ENCODE data around the gene NUP210L. TPM values are rescaled to one million over a fixed set of nuclear protein-coding genes. Genes with fewer than 3 reads are reported as not detected.

The NUP210L gene
- total and polyA plus RNA-seq, 2 of the 13 experiments (the other 11 are each of a cell fraction or from before 2014, with no cell fraction given), result not detected

DNA sequence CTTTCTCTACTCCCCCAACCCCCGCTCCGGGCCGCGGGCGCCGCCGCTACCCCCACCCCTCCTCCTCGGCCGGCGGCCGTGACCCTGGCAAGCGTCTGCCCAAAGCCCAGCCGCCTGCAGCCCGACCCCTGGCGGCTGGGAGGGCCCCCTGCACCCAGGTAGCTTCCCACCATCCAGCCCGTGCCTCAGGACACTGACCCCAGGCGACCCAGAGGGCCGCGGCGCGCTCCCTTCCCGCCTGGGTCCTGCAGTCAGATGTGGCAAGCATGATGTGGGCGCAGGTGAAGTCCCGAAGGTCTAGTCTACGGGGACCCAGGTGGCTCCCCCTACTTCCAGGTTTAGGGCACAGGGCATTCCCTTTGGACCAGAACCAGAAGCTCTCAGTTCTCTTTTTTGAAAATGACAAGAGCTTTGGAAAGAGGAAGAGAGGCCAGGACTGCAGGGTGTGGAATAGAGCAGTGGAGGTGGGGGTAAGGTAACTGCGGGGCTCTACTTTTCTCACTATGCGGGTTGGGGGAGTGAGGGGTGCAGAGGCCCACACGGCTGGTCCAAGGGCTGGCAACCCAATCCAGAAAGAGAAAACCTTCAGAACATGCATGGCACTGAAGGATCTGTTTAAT is 208.1 kb downstream of the NUP210L start, which contains the start of gene DENND4B (continued):
- no peak for TF ChIP-seq ZNF569 (CRISPR knock-in tag; IDR thresholded peaks at IDR 0.05; ENCODE audit: borderline replicate concordance)
- TF ChIP-seq DR1 (CRISPR knock-in tag; IDR thresholded peaks at IDR 0.05), result no peak
- no peak for TF ChIP-seq ZNF672 (CRISPR knock-in tag; IDR thresholded peaks at IDR 0.05)
- 0 out of 2 replicates have a peak, but pooled peaks have one; percentile 30 for TF ChIP-seq ATF7-NPFF (CRISPR knock-in tag; IDR thresholded peaks at IDR 0.05; ENCODE audit: low read depth)
- 0 out of 2 replicates have a peak, but pooled peaks have one; percentile 41 for TF ChIP-seq BRD4 (CRISPR knock-in tag; IDR thresholded peaks at IDR 0.05)
- TF ChIP-seq SOX6 (IDR thresholded peaks at IDR 0.05), result no peak
- 0 out of 2 replicates have a peak, but pooled peaks have one; percentile 28 for TF ChIP-seq SOX6 (CRISPR knock-in tag; IDR thresholded peaks at IDR 0.05)
- TF ChIP-seq, protein P1, sequence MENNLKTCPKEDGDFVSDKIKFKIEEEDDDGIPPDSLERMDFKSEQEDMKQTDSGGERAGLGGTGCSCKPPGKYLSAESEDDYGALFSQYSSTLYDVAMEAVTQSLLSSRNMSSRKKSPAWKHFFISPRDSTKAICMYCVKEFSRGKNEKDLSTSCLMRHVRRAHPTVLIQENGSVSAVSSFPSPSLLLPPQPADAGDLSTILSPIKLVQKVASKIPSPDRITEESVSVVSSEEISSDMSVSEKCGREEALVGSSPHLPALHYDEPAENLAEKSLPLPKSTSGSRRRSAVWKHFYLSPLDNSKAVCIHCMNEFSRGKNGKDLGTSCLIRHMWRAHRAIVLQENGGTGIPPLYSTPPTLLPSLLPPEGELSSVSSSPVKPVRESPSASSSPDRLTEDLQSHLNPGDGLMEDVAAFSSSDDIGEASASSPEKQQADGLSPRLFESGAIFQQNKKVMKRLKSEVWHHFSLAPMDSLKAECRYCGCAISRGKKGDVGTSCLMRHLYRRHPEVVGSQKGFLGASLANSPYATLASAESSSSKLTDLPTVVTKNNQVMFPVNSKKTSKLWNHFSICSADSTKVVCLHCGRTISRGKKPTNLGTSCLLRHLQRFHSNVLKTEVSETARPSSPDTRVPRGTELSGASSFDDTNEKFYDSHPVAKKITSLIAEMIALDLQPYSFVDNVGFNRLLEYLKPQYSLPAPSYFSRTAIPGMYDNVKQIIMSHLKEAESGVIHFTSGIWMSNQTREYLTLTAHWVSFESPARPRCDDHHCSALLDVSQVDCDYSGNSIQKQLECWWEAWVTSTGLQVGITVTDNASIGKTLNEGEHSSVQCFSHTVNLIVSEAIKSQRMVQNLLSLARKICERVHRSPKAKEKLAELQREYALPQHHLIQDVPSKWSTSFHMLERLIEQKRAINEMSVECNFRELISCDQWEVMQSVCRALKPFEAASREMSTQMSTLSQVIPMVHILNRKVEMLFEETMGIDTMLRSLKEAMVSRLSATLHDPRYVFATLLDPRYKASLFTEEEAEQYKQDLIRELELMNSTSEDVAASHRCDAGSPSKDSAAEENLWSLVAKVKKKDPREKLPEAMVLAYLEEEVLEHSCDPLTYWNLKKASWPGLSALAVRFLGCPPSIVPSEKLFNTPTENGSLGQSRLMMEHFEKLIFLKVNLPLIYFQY (CRISPR knock-in tag; IDR thresholded peaks at IDR 0.05; ENCODE audit: borderline replicate concordance), result peak; percentile 57; the same call in 1 of the 2 replicates
- TF ChIP-seq ZNF337 (CRISPR knock-in tag; IDR thresholded peaks at IDR 0.05; ENCODE audit: borderline replicate concordance, low read depth), result no peak
- TF ChIP-seq TGIF2 (CRISPR knock-in tag; IDR thresholded peaks at IDR 0.05), result peak; percentile 91
- no peak for TF ChIP-seq TRIM24 (CRISPR knock-in tag; IDR thresholded peaks at IDR 0.05)
- TF ChIP-seq, protein P2, sequence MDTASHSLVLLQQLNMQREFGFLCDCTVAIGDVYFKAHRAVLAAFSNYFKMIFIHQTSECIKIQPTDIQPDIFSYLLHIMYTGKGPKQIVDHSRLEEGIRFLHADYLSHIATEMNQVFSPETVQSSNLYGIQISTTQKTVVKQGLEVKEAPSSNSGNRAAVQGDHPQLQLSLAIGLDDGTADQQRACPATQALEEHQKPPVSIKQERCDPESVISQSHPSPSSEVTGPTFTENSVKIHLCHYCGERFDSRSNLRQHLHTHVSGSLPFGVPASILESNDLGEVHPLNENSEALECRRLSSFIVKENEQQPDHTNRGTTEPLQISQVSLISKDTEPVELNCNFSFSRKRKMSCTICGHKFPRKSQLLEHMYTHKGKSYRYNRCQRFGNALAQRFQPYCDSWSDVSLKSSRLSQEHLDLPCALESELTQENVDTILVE (CRISPR knock-in tag; IDR thresholded peaks at IDR 0.05), result 0 out of 2 replicates have a peak, but pooled peaks have one; percentile 45
- peak; percentile 55; the same call in 1 of the 2 replicates for TF ChIP-seq SRF (IDR thresholded peaks at IDR 0.05; ENCODE audit: low read depth, low read length)
- TF ChIP-seq HOXA7 (CRISPR knock-in tag; IDR thresholded peaks at IDR 0.05), result peak; percentile 45; the same call in 1 of the 2 replicates
- TF ChIP-seq, protein P3, sequence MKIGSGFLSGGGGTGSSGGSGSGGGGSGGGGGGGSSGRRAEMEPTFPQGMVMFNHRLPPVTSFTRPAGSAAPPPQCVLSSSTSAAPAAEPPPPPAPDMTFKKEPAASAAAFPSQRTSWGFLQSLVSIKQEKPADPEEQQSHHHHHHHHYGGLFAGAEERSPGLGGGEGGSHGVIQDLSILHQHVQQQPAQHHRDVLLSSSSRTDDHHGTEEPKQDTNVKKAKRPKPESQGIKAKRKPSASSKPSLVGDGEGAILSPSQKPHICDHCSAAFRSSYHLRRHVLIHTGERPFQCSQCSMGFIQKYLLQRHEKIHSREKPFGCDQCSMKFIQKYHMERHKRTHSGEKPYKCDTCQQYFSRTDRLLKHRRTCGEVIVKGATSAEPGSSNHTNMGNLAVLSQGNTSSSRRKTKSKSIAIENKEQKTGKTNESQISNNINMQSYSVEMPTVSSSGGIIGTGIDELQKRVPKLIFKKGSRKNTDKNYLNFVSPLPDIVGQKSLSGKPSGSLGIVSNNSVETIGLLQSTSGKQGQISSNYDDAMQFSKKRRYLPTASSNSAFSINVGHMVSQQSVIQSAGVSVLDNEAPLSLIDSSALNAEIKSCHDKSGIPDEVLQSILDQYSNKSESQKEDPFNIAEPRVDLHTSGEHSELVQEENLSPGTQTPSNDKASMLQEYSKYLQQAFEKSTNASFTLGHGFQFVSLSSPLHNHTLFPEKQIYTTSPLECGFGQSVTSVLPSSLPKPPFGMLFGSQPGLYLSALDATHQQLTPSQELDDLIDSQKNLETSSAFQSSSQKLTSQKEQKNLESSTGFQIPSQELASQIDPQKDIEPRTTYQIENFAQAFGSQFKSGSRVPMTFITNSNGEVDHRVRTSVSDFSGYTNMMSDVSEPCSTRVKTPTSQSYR (CRISPR knock-in tag; IDR thresholded peaks at IDR 0.05; ENCODE audit: borderline replicate concordance), result peak; percentile 78; the same call in 1 of the 2 replicates
- TF ChIP-seq, protein P4, sequence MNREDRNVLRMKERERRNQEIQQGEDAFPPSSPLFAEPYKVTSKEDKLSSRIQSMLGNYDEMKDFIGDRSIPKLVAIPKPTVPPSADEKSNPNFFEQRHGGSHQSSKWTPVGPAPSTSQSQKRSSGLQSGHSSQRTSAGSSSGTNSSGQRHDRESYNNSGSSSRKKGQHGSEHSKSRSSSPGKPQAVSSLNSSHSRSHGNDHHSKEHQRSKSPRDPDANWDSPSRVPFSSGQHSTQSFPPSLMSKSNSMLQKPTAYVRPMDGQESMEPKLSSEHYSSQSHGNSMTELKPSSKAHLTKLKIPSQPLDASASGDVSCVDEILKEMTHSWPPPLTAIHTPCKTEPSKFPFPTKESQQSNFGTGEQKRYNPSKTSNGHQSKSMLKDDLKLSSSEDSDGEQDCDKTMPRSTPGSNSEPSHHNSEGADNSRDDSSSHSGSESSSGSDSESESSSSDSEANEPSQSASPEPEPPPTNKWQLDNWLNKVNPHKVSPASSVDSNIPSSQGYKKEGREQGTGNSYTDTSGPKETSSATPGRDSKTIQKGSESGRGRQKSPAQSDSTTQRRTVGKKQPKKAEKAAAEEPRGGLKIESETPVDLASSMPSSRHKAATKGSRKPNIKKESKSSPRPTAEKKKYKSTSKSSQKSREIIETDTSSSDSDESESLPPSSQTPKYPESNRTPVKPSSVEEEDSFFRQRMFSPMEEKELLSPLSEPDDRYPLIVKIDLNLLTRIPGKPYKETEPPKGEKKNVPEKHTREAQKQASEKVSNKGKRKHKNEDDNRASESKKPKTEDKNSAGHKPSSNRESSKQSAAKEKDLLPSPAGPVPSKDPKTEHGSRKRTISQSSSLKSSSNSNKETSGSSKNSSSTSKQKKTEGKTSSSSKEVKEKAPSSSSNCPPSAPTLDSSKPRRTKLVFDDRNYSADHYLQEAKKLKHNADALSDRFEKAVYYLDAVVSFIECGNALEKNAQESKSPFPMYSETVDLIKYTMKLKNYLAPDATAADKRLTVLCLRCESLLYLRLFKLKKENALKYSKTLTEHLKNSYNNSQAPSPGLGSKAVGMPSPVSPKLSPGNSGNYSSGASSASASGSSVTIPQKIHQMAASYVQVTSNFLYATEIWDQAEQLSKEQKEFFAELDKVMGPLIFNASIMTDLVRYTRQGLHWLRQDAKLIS (CRISPR knock-in tag; IDR thresholded peaks at IDR 0.05), result no peak
- TF ChIP-seq SAP130 (CRISPR knock-in tag; IDR thresholded peaks at IDR 0.05; ENCODE audit: low read depth), result peak; percentile 68

Data from HepG2 (cell line).